GM21447 (cell line): ENCODE measurements around the gene PPP2R2D.

Experiments used
- ATAC-seq: cut with Tn5 transposase; IDR thresholded peaks from one replicate; pipeline ENCODE4 v1.9.1; 2021; ENCODE audit not compliant: unreplicated experiment

Gene PPP2R2D

GRCh38 chr10:131926743-131927595 lies 26.2 kb downstream of the PPP2R2D start:
- ATAC-seq, result no peak

GRCh38 chr10:131928248-131929095 lies 27.7 kb downstream of the PPP2R2D start:
- peak; percentile 84 for ATAC-seq

- ATAC-seq, result no peak
These were observed 28.5 kb downstream of the PPP2R2D start for GRCh38 chr10:131929122-131929845.

DNA sequence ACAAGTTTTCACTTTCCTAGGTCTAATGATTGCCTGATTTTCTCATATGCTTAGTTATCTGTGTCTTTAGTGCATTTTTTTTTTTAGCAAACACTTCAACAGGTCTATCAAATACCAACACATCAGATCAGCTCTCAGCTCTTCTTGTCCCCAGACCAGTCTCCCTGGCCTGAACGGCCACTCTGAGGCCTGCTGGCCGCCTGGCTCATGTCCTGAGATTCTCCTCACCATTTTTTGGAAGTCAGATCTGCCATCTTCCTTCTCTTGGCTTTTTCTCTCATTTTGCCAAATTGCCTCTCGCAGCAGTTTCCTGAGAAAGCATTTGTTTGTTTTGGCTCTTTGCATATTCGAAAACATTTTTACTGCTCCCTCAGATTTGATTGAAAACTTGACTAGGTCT lies 29.3 kb downstream of the PPP2R2D start:
- no peak for ATAC-seq

DNA sequence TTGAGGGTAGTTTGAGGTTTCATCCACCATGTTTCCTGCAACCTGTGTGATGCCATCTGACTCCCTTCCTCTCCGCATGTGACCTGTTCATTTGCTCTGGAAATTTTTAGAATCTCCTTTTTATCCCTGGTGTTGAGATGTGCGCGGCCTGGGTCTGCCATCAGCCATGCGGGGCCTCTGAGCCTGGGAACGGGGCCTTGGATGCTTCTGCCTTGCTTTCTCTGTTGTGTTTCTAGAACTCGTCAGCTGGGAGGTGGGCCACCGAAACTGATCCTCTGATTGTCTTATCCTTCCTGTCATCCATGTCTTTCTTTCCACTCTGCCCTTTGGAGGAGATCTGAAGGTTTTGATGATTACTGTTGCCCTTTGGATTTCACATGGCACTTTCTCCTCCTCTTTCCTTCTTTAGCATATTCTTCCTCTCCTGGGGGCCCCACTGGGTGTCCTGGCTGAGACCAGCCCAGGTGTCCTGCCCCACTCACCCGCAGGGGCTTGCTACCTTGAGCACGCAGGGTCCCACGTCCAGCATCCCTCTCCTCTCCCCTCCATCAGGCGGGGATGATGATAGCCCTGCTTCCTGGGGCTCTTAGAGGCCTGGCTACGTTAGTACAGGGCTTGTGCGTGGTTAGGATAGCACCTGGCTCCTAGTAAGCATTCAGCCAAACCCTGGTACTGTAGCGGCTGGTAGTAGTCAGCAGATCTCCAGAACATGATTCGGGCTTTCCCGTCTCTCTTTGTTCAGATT lies 29.9 kb downstream of the PPP2R2D start:
- no peak for ATAC-seq

DNA sequence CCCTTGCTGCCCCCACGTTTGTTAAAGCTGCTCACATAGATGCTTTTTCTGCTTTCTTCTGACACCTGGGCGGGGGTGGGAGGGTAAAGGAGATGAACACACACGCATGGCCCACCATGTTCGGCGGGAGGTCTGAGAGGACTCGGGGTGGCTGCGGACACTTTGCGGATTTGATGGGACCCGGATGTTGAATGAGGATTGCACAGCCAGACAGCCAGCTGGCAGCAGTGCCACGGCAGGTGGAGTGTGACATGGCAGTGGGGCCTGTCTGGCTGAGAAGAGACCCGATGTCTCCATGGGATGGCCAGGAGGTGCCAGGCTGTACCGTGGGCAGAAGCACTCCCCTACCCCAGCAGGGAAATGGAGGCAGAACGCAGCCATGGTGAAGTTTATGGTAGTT lies 31.2 kb downstream of the PPP2R2D start:
- no peak for ATAC-seq

DNA sequence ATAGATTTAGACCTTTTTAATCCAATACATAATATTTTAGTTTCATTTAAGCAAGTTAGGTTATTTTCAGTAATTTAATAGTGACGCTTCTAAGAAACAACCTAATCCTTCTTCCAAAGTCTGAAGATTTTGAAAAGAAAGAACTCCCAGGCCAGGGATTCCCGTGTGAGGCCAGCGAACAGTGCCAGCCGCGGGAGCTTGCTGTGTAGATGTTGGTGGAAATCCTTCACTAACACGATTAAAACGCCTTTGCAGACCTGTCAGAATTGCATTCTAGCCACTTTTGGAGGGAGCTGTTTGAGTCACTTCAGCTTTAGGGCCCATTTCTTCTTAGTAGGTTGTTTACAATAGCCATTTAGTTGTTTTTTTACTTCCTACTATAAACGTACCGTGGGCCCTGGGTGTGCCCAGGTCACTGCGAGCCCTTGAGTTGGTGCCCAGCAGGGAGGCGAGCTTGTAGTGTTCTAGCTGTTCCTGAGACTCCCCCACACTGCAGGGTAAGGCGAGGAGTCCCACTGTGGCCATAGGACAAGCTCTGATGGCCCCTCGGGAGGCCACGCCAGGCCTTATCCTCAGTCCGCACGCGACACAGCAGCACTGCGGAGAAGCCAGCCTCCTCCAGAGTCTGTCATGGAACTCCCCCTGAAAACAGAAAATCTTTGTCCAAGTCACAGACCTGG lies 32.3 kb downstream of the PPP2R2D start:
- ATAC-seq, result no peak

GRCh38 chr10:131933696-131934086 lies 32.9 kb downstream of the PPP2R2D start:
- no peak for ATAC-seq

- no peak for ATAC-seq
These were observed 34.0 kb downstream of the PPP2R2D start for GRCh38 chr10:131934769-131935168.

DNA sequence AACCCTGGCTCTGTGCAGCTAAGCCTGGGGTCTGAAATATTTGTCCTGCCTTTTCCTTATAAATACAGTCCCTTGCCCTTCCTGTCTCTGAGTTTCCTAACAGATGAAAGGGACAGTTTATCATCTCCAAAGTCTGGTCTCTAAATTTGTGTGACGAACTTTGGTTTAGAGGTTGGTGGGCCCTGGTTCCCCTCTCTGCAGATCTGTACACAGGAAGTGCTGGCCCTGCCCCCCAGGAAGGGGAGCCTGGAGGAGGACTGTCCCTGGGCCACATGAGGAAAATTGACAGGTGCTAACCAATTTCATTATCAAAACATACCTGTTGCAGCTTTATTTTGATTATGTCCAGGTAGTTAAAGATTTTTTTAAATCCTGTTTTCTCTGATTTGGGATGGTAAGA lies 34.5 kb downstream of the PPP2R2D start:
- ATAC-seq, result no peak

- ATAC-seq, result no peak
These were observed 35.5 kb downstream of the PPP2R2D start for GRCh38 chr10:131936294-131936693.

GRCh38 chr10:131936736-131937135 lies 35.9 kb downstream of the PPP2R2D start:
- no peak for ATAC-seq

GRCh38 chr10:131937836-131938235 lies 37.0 kb downstream of the PPP2R2D start:
- ATAC-seq, result no peak

DNA sequence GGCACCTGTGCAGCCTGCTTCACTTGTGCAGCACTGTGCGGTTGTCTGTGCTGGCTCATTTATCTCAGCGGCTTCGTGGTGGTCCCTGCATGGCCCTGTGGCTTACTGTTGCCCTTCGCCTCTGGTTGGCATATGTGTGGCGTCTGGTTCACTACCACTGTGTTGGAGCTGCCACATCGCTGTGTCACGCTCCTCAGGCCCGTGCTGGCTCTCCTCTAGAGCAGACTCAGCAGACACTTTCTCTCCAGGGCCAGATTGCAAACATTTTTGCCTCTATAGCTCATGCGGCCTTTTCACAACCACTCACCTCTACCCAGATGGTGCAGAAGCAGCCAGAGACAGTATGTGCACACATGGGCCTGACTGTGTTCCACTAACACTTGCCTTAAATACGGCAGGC lies 37.9 kb downstream of the PPP2R2D start:
- no peak for ATAC-seq

DNA sequence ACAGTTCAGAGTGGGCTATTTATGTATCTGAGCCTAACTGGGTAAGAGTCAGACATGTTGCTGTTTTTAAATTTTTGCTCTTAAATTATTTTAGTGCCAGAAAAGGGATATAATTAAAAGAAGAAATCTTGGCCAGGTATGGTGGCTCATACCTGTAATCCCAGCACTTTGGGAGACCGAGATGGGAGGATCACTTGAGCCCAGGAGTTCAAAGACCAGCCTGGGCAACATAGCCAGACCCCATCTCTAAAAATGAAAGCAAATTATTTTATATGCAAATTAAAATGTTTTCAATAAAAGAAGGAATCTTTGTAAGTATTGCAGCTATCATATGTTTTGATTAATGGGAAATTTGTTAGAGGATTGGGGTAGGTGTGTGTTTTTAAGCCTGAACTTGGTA lies 41.6 kb downstream of the PPP2R2D start:
- no peak for ATAC-seq

DNA sequence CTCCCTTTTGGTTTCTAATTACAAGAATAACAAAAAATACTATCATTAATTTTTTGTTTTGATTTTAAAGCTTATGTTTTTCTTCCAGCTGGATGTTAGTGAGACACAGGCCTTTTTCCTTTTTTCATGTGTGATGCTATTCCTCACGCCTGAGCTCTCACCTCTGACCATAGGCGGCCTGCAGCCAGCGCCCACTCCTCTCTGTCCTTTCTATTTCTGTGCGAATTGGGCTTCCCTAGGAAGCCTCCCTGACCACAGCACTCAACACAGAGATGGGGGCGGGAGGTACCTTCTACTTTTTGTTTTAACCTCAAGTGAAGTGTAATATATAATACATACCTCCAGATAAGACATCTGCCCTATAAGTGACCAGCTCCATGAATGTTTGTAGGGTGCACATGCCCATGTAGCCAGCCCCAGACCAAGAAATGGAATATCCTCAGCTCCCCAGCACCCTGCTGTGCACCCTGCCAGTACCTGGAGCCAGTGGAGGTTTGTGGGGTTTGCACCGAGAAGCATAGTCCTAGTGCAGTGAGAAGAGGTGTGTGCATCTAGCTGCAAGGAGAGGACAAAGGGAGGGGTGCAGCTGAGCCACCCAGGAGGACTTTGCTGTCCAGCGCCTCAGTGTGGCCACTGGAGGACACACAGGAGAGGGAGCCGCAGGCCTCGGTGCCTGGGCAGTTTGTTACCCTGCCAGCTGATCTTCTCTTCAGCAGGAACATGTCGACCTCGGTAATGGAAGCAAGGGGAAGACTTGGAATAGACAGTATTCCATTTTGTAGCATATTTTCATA lies 42.4 kb downstream of the PPP2R2D start:
- no peak for ATAC-seq

- ATAC-seq, result no peak
These were observed 43.6 kb downstream of the PPP2R2D start for GRCh38 chr10:131944412-131944811.

GRCh38 chr10:131944976-131945695 lies 44.3 kb downstream of the PPP2R2D start:
- ATAC-seq, result no peak

- no peak for ATAC-seq
These were observed 45.5 kb downstream of the PPP2R2D start for GRCh38 chr10:131946321-131946751.
